Loucy (cell line): ENCODE data around the gene PCAT7.

Experiments
- CTCF ChIP-seq: fragments of 200-600 bp; sonication (generic); conservative IDR thresholded peaks from 2 replicates; pipeline ENCODE4 v1.5.1; 2014; ENCODE audit warnings: mild to moderate bottlenecking, antibody characterized with exemption, low read length
- EZH2phosphoT487 ChIP-seq: fragments of 200-600 bp; IDR thresholded peaks from 2 replicates; pipeline ENCODE4 v1.6.1; 2018; ENCODE audit warnings: antibody characterized with exemption, mild to moderate bottlenecking, moderate library complexity, borderline replicate concordance

GRCh38 chr9:94586316-94586715 is 31.4 kb downstream of the PCAT7 start:
- no peak for TF ChIP-seq CTCF
- TF ChIP-seq EZH2phosphoT487: no peak
